H1 (cell line): Measurements from ENCODE around the gene TACC2. TPM values are rescaled to one million over a fixed set of nuclear protein-coding genes. Genes with fewer than 3 reads are reported as not detected.

Source experiments
- ASH2L ChIP-seq: fragments of 200-600, 300-600 bp; sonication (generic); IDR thresholded peaks from one replicate; pipeline ENCODE4 v1.7.1; 2017; ENCODE audit warnings: low read length
- EP300 ChIP-seq, 2 experiments: IDR thresholded peaks; 1 replicate in 1 of 2; 2 replicates in 1 of 2; pipeline ENCODE4 v1.6.1; 2011 to 2012; ENCODE audit warnings: low read depth in 2 of 2, low read length in 2 of 2, mild to moderate bottlenecking in 2 of 2, borderline replicate concordance in 1 of 2, inconsistent platforms in 1 of 2, moderate library complexity in 1 of 2
- polyA plus RNA-seq, 7 experiments: library from polyadenylated mRNA; depleted of rRNA in 3 of 7; stranded (reverse) in 5 of 7; unstranded in 2 of 7; fragments of >200 nt in 5 of 7; fragments of 200-250 nt in 2 of 7; gene quantifications; 1 replicate in 5 of 7; 2 replicates in 1 of 7; 4 replicates in 1 of 7; pipeline versions ENCODE4 v1.2.1 to v1.2.3, GENCODE V29; 2011 to 2013; ENCODE audit warnings: missing spikeins in 2 of 7, mixed read lengths in 2 of 7
- total RNA-seq: library from RNA; stranded (reverse); fragmentation: NEBNext Ultra II Directional; extraction: Animal tissue kit (Norgen Biotek cat#: 25700); gene quantifications from 2 replicates; pipeline ENCODE4 v1.2.1, GENCODE V29; 2021

Gene TACC2
- total and polyA plus RNA-seq, 2 of the 8 experiments (the other 6 are each of a cell fraction or from before 2014, with no cell fraction given): 21.2 to 46.6 TPM

GRCh38 chr10:122234416-122234815, 245.5 kb downstream of the TACC2 start (continued):
- TF ChIP-seq ASH2L (no peak), EP300 (IDR thresholded peaks at IDR 0.05; ENCODE audit: borderline replicate concordance in 1 of 2, low read depth in 2 of 2, low read length in 2 of 2) (no peak)
